Measurements from ENCODE around the gene CHST11.

CHST11 gene

GRCh38 chr12:104456417-104456949 lies at the start of gene CHST11:
CHST11 (plus strand) TSS chr12:104456948.
- DNase-seq (ENCODE audit: low read depth): peak; percentile 73

GRCh38 chr12:104407438-104407837 lies 49.3 kb upstream of the CHST11 start:
- no peak for DNase-seq (ENCODE audit: low read depth)

GRCh38 chr12:104407922-104408321 lies 48.8 kb upstream of the CHST11 start:
- no peak for DNase-seq (ENCODE audit: low read depth)

- DNase-seq (ENCODE audit: low read depth): no peak
These were observed 46.4 kb upstream of the CHST11 start for GRCh38 chr12:104410326-104410725.

GRCh38 chr12:104410786-104411185 lies 46.0 kb upstream of the CHST11 start:
- peak; percentile 15 for DNase-seq (ENCODE audit: low read depth)

GRCh38 chr12:104411826-104412641 lies 44.7 kb upstream of the CHST11 start:
- DNase-seq (ENCODE audit: low read depth): no peak

- no peak for DNase-seq (ENCODE audit: low read depth)
These were observed 44.1 kb upstream of the CHST11 start for GRCh38 chr12:104412681-104413080.

- DNase-seq (ENCODE audit: low read depth): no peak
These were observed 43.4 kb upstream of the CHST11 start for GRCh38 chr12:104413330-104413729.

- DNase-seq (ENCODE audit: low read depth): no peak
These were observed 42.0 kb upstream of the CHST11 start for GRCh38 chr12:104414581-104415341.

- DNase-seq (ENCODE audit: low read depth): no peak
These were observed 41.3 kb upstream of the CHST11 start for GRCh38 chr12:104415342-104415980.

GRCh38 chr12:104416136-104416535 lies 40.6 kb upstream of the CHST11 start:
- DNase-seq (ENCODE audit: low read depth): no peak

GRCh38 chr12:104416585-104416984 lies 40.2 kb upstream of the CHST11 start:
- no peak for DNase-seq (ENCODE audit: low read depth)

- DNase-seq (ENCODE audit: low read depth): no peak
These were observed 37.0 kb upstream of the CHST11 start for GRCh38 chr12:104419717-104420116.

GRCh38 chr12:104420868-104421267 lies 35.9 kb upstream of the CHST11 start:
- no peak for DNase-seq (ENCODE audit: low read depth)

- DNase-seq (ENCODE audit: low read depth): no peak
These were observed 35.4 kb upstream of the CHST11 start for GRCh38 chr12:104421343-104421742.

GRCh38 chr12:104422441-104422840 lies 34.3 kb upstream of the CHST11 start:
- no peak for DNase-seq (ENCODE audit: low read depth)

- DNase-seq (ENCODE audit: low read depth): no peak
These were observed 33.5 kb upstream of the CHST11 start for GRCh38 chr12:104423273-104423672.

- no peak for DNase-seq (ENCODE audit: low read depth)
These were observed 32.9 kb upstream of the CHST11 start for GRCh38 chr12:104423809-104424208.

- DNase-seq (ENCODE audit: low read depth): no peak
These were observed 31.8 kb upstream of the CHST11 start for GRCh38 chr12:104424955-104425354.

GRCh38 chr12:104425614-104426013 lies 31.1 kb upstream of the CHST11 start:
- DNase-seq (ENCODE audit: low read depth): no peak

- peak; percentile 87 for DNase-seq (ENCODE audit: low read depth)
These were observed 29.7 kb upstream of the CHST11 start for GRCh38 chr12:104426926-104427546.

- no peak for DNase-seq (ENCODE audit: low read depth)
These were observed 29.2 kb upstream of the CHST11 start for GRCh38 chr12:104427547-104427938.

All from EH (cell line).